Esophagus muscularis mucosa (tissue), 4 donors: Measurements from ENCODE around the gene BAHCC1. TPM values are rescaled to one million over a fixed set of nuclear protein-coding genes. Genes with fewer than 3 reads are reported as not detected.
A peak's percentile ranks its signal among the peaks of the same experiment; 100 is the strongest.

ENCODE experiments used
- DNase-seq: peaks from one replicate; pipeline ENCODE4 v3.0.0-alpha.2; 2017; ENCODE audit errors: extremely low spot score
- H3K27ac ChIP-seq, 4 donors: fragments of 200-600 bp; sonication (generic); replicated peaks in 1 of 4; 1 replicate in 3 of 4; 2 replicates in 1 of 4; pipeline ENCODE4 v1.5.1; 2016 to 2019; ENCODE audit warnings: mild to moderate bottlenecking in 1 of 4
- H3K27me3 ChIP-seq, 4 donors: fragments of 200-600 bp; sonication (generic); one replicate each; pipeline versions ENCODE4 v1.5.1 to v1.6.0; 2016 to 2019
- H3K36me3 ChIP-seq, 4 donors: fragments of 200-600 bp; sonication (generic); one replicate each; pipeline ENCODE4 v1.5.1; 2016 to 2019
- H3K4me1 ChIP-seq, 4 donors: fragments of 200-600 bp; sonication (generic); one replicate each; pipeline ENCODE4 v1.5.1; 2016 to 2019
- H3K4me3 ChIP-seq, 4 donors: fragments of 200-600 bp; sonication (generic); 1 replicate in 2 of 4; 2 replicates in 2 of 4; pipeline ENCODE4 v1.5.1; 2016 to 2019; ENCODE audit warnings: mild to moderate bottlenecking in 4 of 4, moderate library complexity in 1 of 4
- H3K9me3 ChIP-seq, 4 donors: fragments of 200-600 bp; sonication (generic); 1 replicate in 3 of 4; 2 replicates in 1 of 4; pipeline ENCODE4 v1.5.1; 2016 to 2019
- EP300 ChIP-seq: sonication (generic); formaldehyde crosslinking; IDR thresholded peaks from one replicate; pipeline ENCODE4 v1.6.1; 2017; ENCODE audit warnings: antibody characterized with exemption
- POLR2A ChIP-seq: fragments of 450-650 bp; IDR thresholded peaks from one replicate; pipeline ENCODE4 v1.6.1; 2017; ENCODE audit warnings: antibody characterized with exemption, moderate library complexity, mild to moderate bottlenecking, low read depth
- POLR2AphosphoS5 ChIP-seq, 2 donors: sonication (generic); formaldehyde crosslinking; IDR thresholded peaks; one replicate each; pipeline ENCODE4 v1.6.1; 2017; ENCODE audit warnings: antibody characterized with exemption in 2 of 2
- WGBS: methylation state at CpG from one replicate; pipeline ENCODE4 v1.1.5; 2018; 5-methylcytosine and 5-hydroxymethylcytosine counted together
- intact Hi-C: fragments of 100-400 bp; cut with DNase I; formaldehyde crosslinking; loops from one replicate; pipeline ENCODE4 v1.15.1; 2023
- total RNA-seq, 4 donors: library from RNA; depleted of rRNA; stranded (reverse); fragments of >200 nt; gene quantifications; one replicate each; pipeline versions ENCODE4 v1.1.0 to v1.2.1, GENCODE V29; 2016
- TF ChIP-seq, protein P1 (sequence below), 3 experiments: fragments of 200-600 bp in 2 of 3; fragments of 450-650 bp in 1 of 3; sonication (generic) in 2 of 3; IDR thresholded peaks; one replicate each; pipeline ENCODE4 v1.5.1; 2017 to 2019; ENCODE audit warnings: antibody characterized with exemption in 3 of 3, mild to moderate bottlenecking in 2 of 3, moderate library complexity in 1 of 3

The BAHCC1 gene
- total RNA-seq, 4 donors from 2014 or later = 15.9 to 38.1 (median 21.1) TPM

GRCh38 chr17:81513372-81513752 is 118.1 kb downstream of the BAHCC1 start:
- H3K9me3 ChIP-seq = no peaks in the 10 kb centered on the region
- H3K4me1 ChIP-seq = peaks cover 37 to 67% (median 56%) of the 10 kb centered on the region in 4 donors
- peak overlapping the region; percentile 100 for H3K27ac ChIP-seq
- intact Hi-C loops = loop anchor here (5.0 kb wide), 1 partner anchor 116 kb away; the partner anchor contains the start of gene BAHCC1
- DNase-seq = peak; percentile 95
- no peaks in the 10 kb centered on the region for H3K27me3 ChIP-seq
- WGBS = 9% methylated on average over 22 of the region's 23 CpGs
- H3K4me3 ChIP-seq = peak overlapping the region; percentile 88 to 94 (median 91)
- TF ChIP-seq POLR2AphosphoS5 (IDR thresholded peaks at IDR 0.05) = no peak
- TF ChIP-seq, protein P1, sequence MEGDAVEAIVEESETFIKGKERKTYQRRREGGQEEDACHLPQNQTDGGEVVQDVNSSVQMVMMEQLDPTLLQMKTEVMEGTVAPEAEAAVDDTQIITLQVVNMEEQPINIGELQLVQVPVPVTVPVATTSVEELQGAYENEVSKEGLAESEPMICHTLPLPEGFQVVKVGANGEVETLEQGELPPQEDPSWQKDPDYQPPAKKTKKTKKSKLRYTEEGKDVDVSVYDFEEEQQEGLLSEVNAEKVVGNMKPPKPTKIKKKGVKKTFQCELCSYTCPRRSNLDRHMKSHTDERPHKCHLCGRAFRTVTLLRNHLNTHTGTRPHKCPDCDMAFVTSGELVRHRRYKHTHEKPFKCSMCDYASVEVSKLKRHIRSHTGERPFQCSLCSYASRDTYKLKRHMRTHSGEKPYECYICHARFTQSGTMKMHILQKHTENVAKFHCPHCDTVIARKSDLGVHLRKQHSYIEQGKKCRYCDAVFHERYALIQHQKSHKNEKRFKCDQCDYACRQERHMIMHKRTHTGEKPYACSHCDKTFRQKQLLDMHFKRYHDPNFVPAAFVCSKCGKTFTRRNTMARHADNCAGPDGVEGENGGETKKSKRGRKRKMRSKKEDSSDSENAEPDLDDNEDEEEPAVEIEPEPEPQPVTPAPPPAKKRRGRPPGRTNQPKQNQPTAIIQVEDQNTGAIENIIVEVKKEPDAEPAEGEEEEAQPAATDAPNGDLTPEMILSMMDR (IDR thresholded peaks at IDR 0.05) = no peak
- TF ChIP-seq EP300 = no peak
- TF ChIP-seq POLR2A = no peak
- H3K36me3 ChIP-seq = peaks cover 30 to 42% (median 38%) of the 10 kb centered on the region in 4 donors

GRCh38 chr17:81513753-81514488 is 118.7 kb downstream of the BAHCC1 start:
- TF ChIP-seq POLR2A (no peak), EP300 (no peak), POLR2AphosphoS5 (IDR thresholded peaks at IDR 0.05) (peak in 1 of 2 donors; percentile 26)
- TF ChIP-seq, protein P1 (IDR thresholded peaks at IDR 0.05) = no peak
- Histone ChIP-seq H3K4me1 (peaks cover 42 to 67% (median 56%) of the 10 kb centered on the region in 4 donors), H3K36me3 (peaks cover 30 to 36% (median 33%) of the 10 kb centered on the region in 4 donors), H3K27ac (peak overlapping the region; percentile 100), H3K9me3 (no peaks in the 10 kb centered on the region), H3K4me3 (peak overlapping the region; percentile 88 to 94 (median 91)), H3K27me3 (no peaks in the 10 kb centered on the region)
- intact Hi-C loops = loop anchor here (5.0 kb wide), 1 partner anchor 117 kb away; the partner anchor contains the start of gene BAHCC1
- WGBS = 3% methylated on average over 34 of the region's 64 CpGs
- no peak for DNase-seq

GRCh38 chr17:81514489-81514738 is 119.2 kb downstream of the BAHCC1 start:
- peaks cover 45 to 67% (median 56%) of the 10 kb centered on the region in 4 donors for H3K4me1 ChIP-seq
- peak overlapping the region; percentile 100 for H3K27ac ChIP-seq
- DNase-seq = no peak
- peak; percentile 23 for TF ChIP-seq POLR2A
- no peak for TF ChIP-seq POLR2AphosphoS5 (IDR thresholded peaks at IDR 0.05)
- peaks cover 0 to under 1% (median 0%) of the 10 kb centered on the region in 4 donors for H3K27me3 ChIP-seq
- no peaks in the 10 kb centered on the region for H3K9me3 ChIP-seq
- H3K36me3 ChIP-seq = peaks cover 27 to 31% (median 28%) of the 10 kb centered on the region in 4 donors
- H3K4me3 ChIP-seq = peak overlapping the region; percentile 88 to 94 (median 91)
- intact Hi-C loops = loop anchor here (5.0 kb wide), 1 partner anchor 117 kb away; the partner anchor contains the start of gene BAHCC1
- WGBS = 3% methylated on average over 24 of the region's 34 CpGs

DNA sequence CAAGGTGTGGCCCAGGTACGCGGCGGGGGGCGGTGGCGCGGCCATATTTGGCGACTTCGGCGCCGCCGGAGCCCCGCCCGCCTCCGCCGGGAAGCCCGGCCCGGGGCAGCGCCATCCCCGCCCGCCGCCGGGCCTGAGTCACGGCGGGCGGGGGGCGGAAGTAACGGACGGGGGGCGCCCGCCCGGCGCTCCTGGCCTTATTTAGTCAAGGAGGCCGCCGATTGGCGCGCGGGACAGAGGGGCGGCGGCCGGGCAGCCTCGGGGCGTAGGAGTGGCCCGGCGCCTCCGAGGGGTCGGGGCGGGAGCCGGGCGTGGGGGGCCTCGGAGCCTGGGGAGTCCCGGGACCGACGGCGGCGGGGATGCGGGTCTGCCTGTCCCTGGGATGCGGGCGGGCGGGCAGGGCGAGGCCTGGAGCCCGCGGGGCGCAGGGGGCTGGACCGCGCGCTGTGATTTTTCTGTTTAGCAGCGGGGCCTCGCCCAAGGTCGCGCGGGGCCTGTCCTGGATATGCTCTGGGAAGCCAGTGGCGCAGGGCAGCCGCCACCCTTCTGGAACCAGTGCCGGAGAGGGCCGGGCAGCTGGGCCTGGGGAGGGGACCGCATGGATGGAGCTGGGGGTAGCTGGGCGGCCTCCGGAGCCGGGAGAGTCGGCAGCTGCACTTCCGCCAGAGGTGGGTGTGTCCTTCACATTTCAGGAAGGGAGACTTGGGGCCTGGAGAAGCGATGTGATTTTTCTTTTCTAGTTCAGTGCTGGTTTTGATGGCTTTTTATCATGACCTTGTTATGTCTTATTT is 119.7 kb downstream of the BAHCC1 start:
- Histone ChIP-seq H3K27me3 (peaks cover 0 to 5% (median 0%) of the 10 kb centered on the region in 4 donors), H3K4me3 (peak overlapping the region; percentile 88 to 94 (median 91)), H3K27ac (peak overlapping the region; percentile 100), H3K36me3 (peaks cover 21 to 26% (median 23%) of the 10 kb centered on the region in 4 donors), H3K4me1 (peaks cover 46 to 67% (median 57%) of the 10 kb centered on the region in 4 donors), H3K9me3 (no peaks in the 10 kb centered on the region)
- TF ChIP-seq EP300 (no peak), POLR2A (peak; percentile 62), POLR2AphosphoS5 (IDR thresholded peaks at IDR 0.05) (peak; percentile 63 to 85)
- TF ChIP-seq, protein P1 (IDR thresholded peaks at IDR 0.05) = no peak
- DNase-seq = no peak
- intact Hi-C loops = loop anchor here (5.0 kb wide), 2 partner anchors 37 to 118 kb away; partner anchors contain the start of genes BAHCC1 and FAAP100
- under 1% methylated on average over 35 of the region's 82 CpGs for WGBS
